ENCODE measurements around the gene RRAD. TPM values are rescaled to one million over a fixed set of nuclear protein-coding genes. Genes with fewer than 3 reads are reported as not detected.

RRAD gene
- total and polyA plus RNA-seq, 4 donors = 0.14 to 0.61 (median 0.54) TPM

- no peak for TF ChIP-seq JUND (IDR thresholded peaks at IDR 0.05)
- TF ChIP-seq NR2F2 (IDR thresholded peaks at IDR 0.05) = no peak
- TF ChIP-seq FOXA2 (IDR thresholded peaks at IDR 0.05) = no peak
- no peak for TF ChIP-seq CTCF (IDR thresholded peaks at IDR 0.05; ENCODE audit: low read depth, low read length, missing input control)
- TF ChIP-seq RXRA (IDR thresholded peaks at IDR 0.05) = no peak
- no peak for TF ChIP-seq MAX (IDR thresholded peaks at IDR 0.05)
- TF ChIP-seq ZBTB33 (IDR thresholded peaks at IDR 0.05) = no peak
- no peak for TF ChIP-seq TAF1 (conservative IDR thresholded peaks at IDR 0.05)
- TF ChIP-seq RAD21 (IDR thresholded peaks at IDR 0.05) = no peak
- Histone ChIP-seq H3K9ac (ENCODE audit: low read depth in 1 of 2, low read length in 2 of 2) (no peak overlapping the region), H3K9me3 (ENCODE audit: control insufficient read depth in 4 of 4, low read length in 3 of 4) (no peaks in the 10 kb centered on the region), H3K36me3 (ENCODE audit: control insufficient read depth in 4 of 4, insufficient read depth in 3 of 4, low read depth in 1 of 4, low read length in 3 of 4) (peaks cover 4 to 23% (median 15%) of the 10 kb centered on the region in 4 donors), H3K27ac (ENCODE audit: low read depth in 1 of 2, low read length in 2 of 2) (no peak overlapping the region), H3K27me3 (ENCODE audit: control insufficient read depth in 4 of 4, insufficient read depth in 4 of 4, low read length in 3 of 4) (no peaks in the 10 kb centered on the region), H3K4me1 (ENCODE audit: control insufficient read depth in 4 of 4, insufficient read depth in 4 of 4, low read length in 3 of 4) (peaks cover 2 to 19% (median 12%) of the 10 kb centered on the region in 4 donors), H3K4me3 (ENCODE audit: low read depth in 1 of 3, low read length in 3 of 3) (no peak overlapping the region)
- no peak for DNase-seq (ENCODE audit: low spot score)
- WGBS = 84% methylated on average over 2 of the region's 2 CpGs
Observed at GRCh38 chr16:66886321-66886720, 39.0 kb downstream of the RRAD start.

GRCh38 chr16:66885491-66885890 lies 39.8 kb downstream of the RRAD start:
- Histone ChIP-seq H3K27ac (ENCODE audit: low read depth in 1 of 2, low read length in 2 of 2) (no peak overlapping the region), H3K36me3 (ENCODE audit: control insufficient read depth in 4 of 4, insufficient read depth in 3 of 4, low read depth in 1 of 4, low read length in 3 of 4) (peaks cover 4 to 23% (median 15%) of the 10 kb centered on the region in 4 donors), H3K9me3 (ENCODE audit: control insufficient read depth in 4 of 4, low read length in 3 of 4) (no peaks in the 10 kb centered on the region), H3K27me3 (ENCODE audit: control insufficient read depth in 4 of 4, insufficient read depth in 4 of 4, low read length in 3 of 4) (no peaks in the 10 kb centered on the region), H3K4me1 (ENCODE audit: control insufficient read depth in 4 of 4, insufficient read depth in 4 of 4, low read length in 3 of 4) (peaks cover 0 to 15% (median 9%) of the 10 kb centered on the region in 4 donors), H3K9ac (ENCODE audit: low read depth in 1 of 2, low read length in 2 of 2) (no peak overlapping the region), H3K4me3 (ENCODE audit: low read depth in 1 of 3, low read length in 3 of 3) (no peak overlapping the region)
- TF ChIP-seq EGR1 (IDR thresholded peaks at IDR 0.05; ENCODE audit: low read depth in 2 of 2) (no peak), RXRA (IDR thresholded peaks at IDR 0.05) (no peak), GABPA (IDR thresholded peaks at IDR 0.05 in 1 of 2, conservative IDR thresholded peaks at IDR 0.05 in 1 of 2) (no peak), FOXA2 (IDR thresholded peaks at IDR 0.05) (no peak), REST (IDR thresholded peaks at IDR 0.05) (no peak)
- WGBS = 94% methylated on average over 12 of the region's 12 CpGs
- no peak for DNase-seq (ENCODE audit: low spot score)

All from liver (tissue), 9 donors.